Upper lobe of left lung (tissue), 4 donors: ENCODE data around the gene CXCR5.

Source experiments
- EP300 ChIP-seq, 4 donors: sonication (generic); formaldehyde crosslinking; IDR thresholded peaks; one replicate each; pipeline ENCODE4 v1.5.1; 2017; ENCODE audit warnings: antibody characterized with exemption in 4 of 4, control low read depth in 2 of 4
- POLR2A ChIP-seq, 4 donors: fragments of 450-650 bp; IDR thresholded peaks; one replicate each; pipeline ENCODE4 v1.5.1; 2016 to 2017; ENCODE audit warnings: antibody characterized with exemption in 4 of 4, mild to moderate bottlenecking in 2 of 4
- POLR2AphosphoS5 ChIP-seq, 2 donors: sonication (generic); formaldehyde crosslinking; IDR thresholded peaks; one replicate each; pipeline ENCODE4 v1.5.1; 2017; ENCODE audit warnings: antibody characterized with exemption in 2 of 2
- TF ChIP-seq, protein P1 (sequence below), 6 experiments: fragments of 450-650 bp in 4 of 6; fragments of 200-600 bp in 2 of 6; sonication (generic) in 2 of 6; IDR thresholded peaks; one replicate each; pipeline ENCODE4 v1.5.1; 2016 to 2019; ENCODE audit warnings: antibody characterized with exemption in 6 of 6

DNA sequence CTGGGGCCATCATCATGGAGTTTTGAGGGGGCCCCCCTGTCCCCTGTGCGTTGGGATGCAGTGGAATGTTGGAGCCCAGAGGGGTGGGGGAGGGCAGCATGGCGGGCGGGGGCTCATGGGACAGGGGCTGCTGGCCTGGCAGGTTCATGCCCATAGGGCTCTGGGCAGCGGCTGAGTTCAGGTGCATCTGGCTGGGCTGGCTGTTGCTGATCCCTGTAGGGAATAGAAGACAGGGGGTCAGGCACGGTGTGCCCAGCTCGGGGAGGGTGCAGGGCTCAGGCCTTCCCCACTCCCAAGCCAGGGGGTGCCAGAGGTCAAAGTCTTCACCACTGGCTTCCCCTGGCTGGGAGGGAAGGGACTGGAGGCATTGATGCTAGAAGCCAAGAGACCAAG is 15.6 kb downstream of the CXCR5 start:
- TF ChIP-seq, protein P1, sequence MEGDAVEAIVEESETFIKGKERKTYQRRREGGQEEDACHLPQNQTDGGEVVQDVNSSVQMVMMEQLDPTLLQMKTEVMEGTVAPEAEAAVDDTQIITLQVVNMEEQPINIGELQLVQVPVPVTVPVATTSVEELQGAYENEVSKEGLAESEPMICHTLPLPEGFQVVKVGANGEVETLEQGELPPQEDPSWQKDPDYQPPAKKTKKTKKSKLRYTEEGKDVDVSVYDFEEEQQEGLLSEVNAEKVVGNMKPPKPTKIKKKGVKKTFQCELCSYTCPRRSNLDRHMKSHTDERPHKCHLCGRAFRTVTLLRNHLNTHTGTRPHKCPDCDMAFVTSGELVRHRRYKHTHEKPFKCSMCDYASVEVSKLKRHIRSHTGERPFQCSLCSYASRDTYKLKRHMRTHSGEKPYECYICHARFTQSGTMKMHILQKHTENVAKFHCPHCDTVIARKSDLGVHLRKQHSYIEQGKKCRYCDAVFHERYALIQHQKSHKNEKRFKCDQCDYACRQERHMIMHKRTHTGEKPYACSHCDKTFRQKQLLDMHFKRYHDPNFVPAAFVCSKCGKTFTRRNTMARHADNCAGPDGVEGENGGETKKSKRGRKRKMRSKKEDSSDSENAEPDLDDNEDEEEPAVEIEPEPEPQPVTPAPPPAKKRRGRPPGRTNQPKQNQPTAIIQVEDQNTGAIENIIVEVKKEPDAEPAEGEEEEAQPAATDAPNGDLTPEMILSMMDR (IDR thresholded peaks at IDR 0.05), result no peak
- TF ChIP-seq POLR2A (IDR thresholded peaks at IDR 0.05) (no peak), POLR2AphosphoS5 (IDR thresholded peaks at IDR 0.05) (no peak), EP300 (IDR thresholded peaks at IDR 0.05) (no peak)
